HFFc6 (cell line): ENCODE measurements around the gene C7orf33. TPM values are rescaled to one million over a fixed set of nuclear protein-coding genes. Genes with fewer than 3 reads are reported as not detected.

Experiments used
- DNase-seq: peaks from one replicate; pipeline ENCODE4 v3.0.0-alpha.2; 2018
- H3K27ac Mint-ChIP-seq: 2 replicates; pipeline ENCODE4 v1.8.0; 2020; ENCODE audit warnings: mild to moderate bottlenecking, mixed read lengths
- H3K27me3 Mint-ChIP-seq: 2 replicates; pipeline ENCODE4 v1.8.0; 2021; ENCODE audit warnings: mild to moderate bottlenecking, moderate library complexity, mixed read lengths; ENCODE audit not compliant: insufficient read depth
- H3K36me3 Mint-ChIP-seq: 2 replicates; pipeline ENCODE4 v1.8.0; 2021; ENCODE audit warnings: low read depth, mixed read lengths
- H3K4me1 Mint-ChIP-seq: 2 replicates; pipeline ENCODE4 v1.8.0; 2020; ENCODE audit warnings: low read depth, mixed read lengths
- H3K4me3 Mint-ChIP-seq: 2 replicates; pipeline ENCODE4 v1.8.0; 2020; ENCODE audit warnings: mild to moderate bottlenecking, moderate library complexity, mixed read lengths
- H3K9me3 Mint-ChIP-seq: 2 replicates; pipeline ENCODE4 v1.8.0; 2020; ENCODE audit warnings: mild to moderate bottlenecking, mixed read lengths
- CTCF ChIP-seq: fragments of 200-600 bp; sonication (generic); IDR thresholded peaks from 2 replicates; pipeline ENCODE4 v1.5.0; 2021; ENCODE audit warnings: antibody characterized with exemption, mild to moderate bottlenecking
- total RNA-seq, 6 experiments: library from RNA; stranded (reverse); fragmentation: NEBNext Ultra II Directional; extraction: Animal tissue kit (Norgen Biotek cat#: 25700); gene quantifications; 2 replicates in 1 of 6; 3 replicates in 5 of 6; pipeline ENCODE4 v1.2.3, GENCODE V29; 2021

Gene C7orf33
- total RNA-seq, 6 experiments from 2014 or later = not detected

- H3K27me3 Mint-ChIP-seq = peaks cover 23% of the 10 kb centered on the region
- TF ChIP-seq CTCF = no peak
- H3K4me1 Mint-ChIP-seq = peaks cover 7% of the 10 kb centered on the region
- H3K9me3 Mint-ChIP-seq = no peaks in the 10 kb centered on the region
- H3K27ac Mint-ChIP-seq = no peak overlapping the region
- H3K4me3 Mint-ChIP-seq = no peak overlapping the region
- no peaks in the 10 kb centered on the region for H3K36me3 Mint-ChIP-seq
- DNase-seq = no peak
Measured at GRCh38 chr7:148628011-148628410, 37.4 kb downstream of the C7orf33 start.

GRCh38 chr7:148630078-148630477 is 39.5 kb downstream of the C7orf33 start:
- no peaks in the 10 kb centered on the region for H3K36me3 Mint-ChIP-seq
- H3K27me3 Mint-ChIP-seq = peaks cover 13% of the 10 kb centered on the region
- H3K9me3 Mint-ChIP-seq = no peaks in the 10 kb centered on the region

GRCh38 chr7:148633761-148634160 is 43.2 kb downstream of the C7orf33 start:
- no peak for TF ChIP-seq CTCF
- Mint-ChIP-seq H3K4me3 (no peak overlapping the region), H3K4me1 (no peaks in the 10 kb centered on the region), H3K27ac (no peak overlapping the region), H3K27me3 (peaks cover 18% of the 10 kb centered on the region), H3K36me3 (no peaks in the 10 kb centered on the region), H3K9me3 (no peaks in the 10 kb centered on the region; the same call in 1 of the 2 replicates)
- DNase-seq = no peak

More at GRCh38 chr7:148630078-148630477, 39.5 kb downstream of the C7orf33 start:
- H3K27ac Mint-ChIP-seq = no peak overlapping the region
- H3K4me3 Mint-ChIP-seq = no peak overlapping the region
- TF ChIP-seq CTCF = no peak
- no peaks in the 10 kb centered on the region for H3K4me1 Mint-ChIP-seq
- no peak for DNase-seq

GRCh38 chr7:148637094-148637493 is 46.5 kb downstream of the C7orf33 start:
- H3K27me3 Mint-ChIP-seq = peaks cover 8% of the 10 kb centered on the region
- H3K4me3 Mint-ChIP-seq = no peak overlapping the region
- TF ChIP-seq CTCF = no peak
- no peaks in the 10 kb centered on the region for H3K36me3 Mint-ChIP-seq
- H3K27ac Mint-ChIP-seq = no peak overlapping the region
- DNase-seq = no peak
- H3K4me1 Mint-ChIP-seq = no peaks in the 10 kb centered on the region
- H3K9me3 Mint-ChIP-seq = no peaks in the 10 kb centered on the region; the same call in 1 of the 2 replicates

- H3K27me3 Mint-ChIP-seq = peaks cover 10% of the 10 kb centered on the region
- no peaks in the 10 kb centered on the region for H3K36me3 Mint-ChIP-seq
- no peak overlapping the region for H3K4me3 Mint-ChIP-seq
- H3K4me1 Mint-ChIP-seq = peaks cover 15% of the 10 kb centered on the region
- no peaks in the 10 kb centered on the region for H3K9me3 Mint-ChIP-seq
- H3K27ac Mint-ChIP-seq = no peak overlapping the region
- TF ChIP-seq CTCF = no peak
- no peak for DNase-seq
Measured at GRCh38 chr7:148645898-148646297, 55.3 kb downstream of the C7orf33 start.
